Loucy (cell line): Measurements from ENCODE around the gene VPS37B.
A peak's percentile ranks its signal among the peaks of the same experiment; 100 is the strongest.

Experiments
- H2AFZ ChIP-seq: fragments of 200-600 bp; sonication (generic); 2 replicates; pipeline ENCODE4 v1.6.0; 2016; ENCODE audit warnings: antibody characterized with exemption, mild to moderate bottlenecking, low read length, moderate library complexity
- H3F3A ChIP-seq: fragments of 200-600 bp; 2 replicates; pipeline ENCODE4 v1.6.0; 2016; ENCODE audit warnings: antibody characterized with exemption, low read depth, mild to moderate bottlenecking
- H3K27me3 ChIP-seq: fragments of 200-600 bp; sonication (generic); 2 replicates; pipeline ENCODE4 v1.6.1; 2014; ENCODE audit warnings: low read length, mild to moderate bottlenecking; ENCODE audit not compliant: insufficient read depth, poor library complexity, severe bottlenecking
- H3K36me3 ChIP-seq: fragments of 200-600 bp; sonication (generic); 2 replicates; pipeline ENCODE4 v1.6.1; 2016; ENCODE audit warnings: low read length; ENCODE audit not compliant: insufficient read depth
- H3K4me1 ChIP-seq: fragments of 200-600 bp; sonication (generic); 2 replicates; pipeline ENCODE4 v1.5.1; 2014; ENCODE audit warnings: low read length, mild to moderate bottlenecking; ENCODE audit not compliant: insufficient read depth, poor library complexity, severe bottlenecking
- H3K4me2 ChIP-seq: fragments of 200-600 bp; sonication (generic); 2 replicates; pipeline ENCODE4 v1.6.0; 2014; ENCODE audit warnings: antibody characterized with exemption, low read length, low read depth, mild to moderate bottlenecking; ENCODE audit not compliant: poor library complexity, severe bottlenecking
- H3K4me3 ChIP-seq: fragments of 200-600 bp; sonication (generic); 2 replicates; pipeline ENCODE4 v1.5.1; 2014; ENCODE audit warnings: low read length, mild to moderate bottlenecking, mixed read lengths; ENCODE audit not compliant: poor library complexity, severe bottlenecking
- H3K79me2 ChIP-seq: fragments of 200-600 bp; sonication (generic); 2 replicates; pipeline ENCODE4 v1.6.1; 2014; ENCODE audit warnings: low read length; ENCODE audit not compliant: insufficient read depth
- H3K9ac ChIP-seq: fragments of 200-600 bp; sonication (generic); 2 replicates; pipeline ENCODE4 v1.6.0; 2014; ENCODE audit warnings: mild to moderate bottlenecking, low read depth, low read length, moderate library complexity; ENCODE audit not compliant: poor library complexity, severe bottlenecking
- H3K9me2 ChIP-seq: fragments of 200-600 bp; sonication (generic); replicated peaks from 2 replicates; pipeline ENCODE4 v1.6.1; 2016; ENCODE audit warnings: low read depth, low read length, mixed read lengths
- H3K9me3 ChIP-seq: fragments of 200-600 bp; sonication (generic); 2 replicates; pipeline ENCODE4 v1.6.1; 2014; ENCODE audit warnings: mild to moderate bottlenecking, antibody characterized with exemption, low read length, low read depth; ENCODE audit not compliant: insufficient read depth
- H4K20me1 ChIP-seq: fragments of 200-600 bp; sonication (generic); 2 replicates; pipeline ENCODE4 v1.6.0; 2014; ENCODE audit warnings: antibody characterized with exemption, low read length, mild to moderate bottlenecking; ENCODE audit not compliant: insufficient read depth, poor library complexity, severe bottlenecking
- EZH2phosphoT487 ChIP-seq: fragments of 200-600 bp; IDR thresholded peaks from 2 replicates; pipeline ENCODE4 v1.6.1; 2018; ENCODE audit warnings: antibody characterized with exemption, mild to moderate bottlenecking, moderate library complexity, borderline replicate concordance
- TF ChIP-seq, protein P1 (sequence below): fragments of 200-600 bp; sonication (generic); conservative IDR thresholded peaks from 2 replicates; pipeline ENCODE4 v1.5.1; 2014; ENCODE audit warnings: mild to moderate bottlenecking, antibody characterized with exemption, low read length

The VPS37B gene

DNA sequence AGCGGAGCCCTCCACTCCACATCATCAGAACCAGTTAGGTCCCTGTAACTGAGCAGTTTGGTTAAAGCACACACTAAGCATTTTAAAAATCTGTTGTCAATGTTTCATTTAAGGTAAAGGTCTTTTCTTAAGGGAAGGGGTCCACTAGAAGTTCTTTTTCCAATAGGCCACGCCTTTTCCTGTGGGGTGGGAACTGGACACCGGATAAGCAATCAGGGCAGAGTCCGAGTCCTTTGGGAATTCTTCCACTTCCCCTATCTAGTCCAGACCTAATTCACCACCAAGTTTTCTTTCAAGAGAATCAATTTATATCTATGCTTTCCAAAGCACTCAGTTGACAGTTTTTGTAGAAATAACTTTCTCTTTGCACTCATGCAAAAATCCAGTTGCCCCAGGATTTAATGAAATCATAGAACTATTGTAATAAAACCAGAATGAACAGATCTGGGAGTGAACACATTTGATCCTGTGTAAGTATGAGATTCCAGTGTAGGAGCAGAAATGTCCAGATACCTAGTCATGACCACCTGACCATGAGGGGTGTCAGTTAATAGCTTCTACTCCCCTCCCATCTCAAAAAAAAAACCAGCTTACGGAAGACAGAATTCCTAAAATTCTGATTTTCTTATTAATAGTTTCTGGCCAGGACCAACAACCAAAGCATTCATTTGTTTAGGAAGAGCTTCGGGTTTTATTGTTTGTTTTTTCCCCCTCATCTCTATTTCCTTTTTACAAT lies 11.7 kb downstream of the VPS37B start:
- Histone ChIP-seq H3K27me3 (no peaks in the 10 kb centered on the region), H3K9me2 (no peaks in the 10 kb centered on the region), H3K79me2 (peaks cover 98% of the 10 kb centered on the region), H4K20me1 (peaks cover 73% of the 10 kb centered on the region), H3K4me2 (no peak overlapping the region), H2AFZ (no peak overlapping the region), H3K9me3 (no peaks in the 10 kb centered on the region), H3K36me3 (peaks cover 4% of the 10 kb centered on the region; the same call in 1 of the 2 replicates), H3K9ac (no peak overlapping the region), H3F3A (no peaks in the 10 kb centered on the region), H3K4me3 (no peak overlapping the region), H3K4me1 (peaks cover 74% of the 10 kb centered on the region)
- no peak for TF ChIP-seq EZH2phosphoT487
- TF ChIP-seq, protein P1, sequence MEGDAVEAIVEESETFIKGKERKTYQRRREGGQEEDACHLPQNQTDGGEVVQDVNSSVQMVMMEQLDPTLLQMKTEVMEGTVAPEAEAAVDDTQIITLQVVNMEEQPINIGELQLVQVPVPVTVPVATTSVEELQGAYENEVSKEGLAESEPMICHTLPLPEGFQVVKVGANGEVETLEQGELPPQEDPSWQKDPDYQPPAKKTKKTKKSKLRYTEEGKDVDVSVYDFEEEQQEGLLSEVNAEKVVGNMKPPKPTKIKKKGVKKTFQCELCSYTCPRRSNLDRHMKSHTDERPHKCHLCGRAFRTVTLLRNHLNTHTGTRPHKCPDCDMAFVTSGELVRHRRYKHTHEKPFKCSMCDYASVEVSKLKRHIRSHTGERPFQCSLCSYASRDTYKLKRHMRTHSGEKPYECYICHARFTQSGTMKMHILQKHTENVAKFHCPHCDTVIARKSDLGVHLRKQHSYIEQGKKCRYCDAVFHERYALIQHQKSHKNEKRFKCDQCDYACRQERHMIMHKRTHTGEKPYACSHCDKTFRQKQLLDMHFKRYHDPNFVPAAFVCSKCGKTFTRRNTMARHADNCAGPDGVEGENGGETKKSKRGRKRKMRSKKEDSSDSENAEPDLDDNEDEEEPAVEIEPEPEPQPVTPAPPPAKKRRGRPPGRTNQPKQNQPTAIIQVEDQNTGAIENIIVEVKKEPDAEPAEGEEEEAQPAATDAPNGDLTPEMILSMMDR: no peak

DNA sequence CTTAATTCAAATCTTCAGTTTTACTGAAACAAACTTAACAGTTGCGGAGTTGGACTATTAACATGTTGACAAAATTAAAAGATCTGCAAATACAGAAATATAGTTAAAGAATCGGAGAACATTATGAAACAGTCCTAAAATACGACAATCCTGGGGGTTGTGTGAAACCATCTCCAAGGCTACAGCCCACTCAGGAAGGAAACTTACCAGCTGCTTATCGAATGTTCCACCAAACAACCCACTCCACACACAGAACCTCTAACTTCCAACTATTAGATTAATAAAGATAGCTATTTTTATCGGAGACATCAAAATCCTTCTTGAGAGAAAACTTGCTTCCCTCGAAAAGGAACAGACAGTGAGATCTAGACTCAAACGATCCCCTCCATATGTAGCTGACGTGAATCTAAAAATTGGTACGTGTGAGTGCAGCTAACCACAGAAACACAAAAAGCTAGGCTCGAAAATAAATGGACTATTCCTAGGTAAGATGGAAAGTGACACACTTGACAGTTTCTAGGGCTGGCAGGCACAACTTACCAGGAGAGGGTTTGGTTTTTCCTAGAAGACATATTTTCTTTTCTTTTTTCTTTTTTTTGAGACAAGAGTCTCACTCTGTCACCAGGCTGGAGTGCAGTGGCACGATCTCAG lies 12.9 kb downstream of the VPS37B start:
- Histone ChIP-seq H3K4me1 (peaks cover 62% of the 10 kb centered on the region), H3K79me2 (peaks cover 98% of the 10 kb centered on the region)
- no peak for TF ChIP-seq EZH2phosphoT487
- TF ChIP-seq, protein P1: no peak

DNA sequence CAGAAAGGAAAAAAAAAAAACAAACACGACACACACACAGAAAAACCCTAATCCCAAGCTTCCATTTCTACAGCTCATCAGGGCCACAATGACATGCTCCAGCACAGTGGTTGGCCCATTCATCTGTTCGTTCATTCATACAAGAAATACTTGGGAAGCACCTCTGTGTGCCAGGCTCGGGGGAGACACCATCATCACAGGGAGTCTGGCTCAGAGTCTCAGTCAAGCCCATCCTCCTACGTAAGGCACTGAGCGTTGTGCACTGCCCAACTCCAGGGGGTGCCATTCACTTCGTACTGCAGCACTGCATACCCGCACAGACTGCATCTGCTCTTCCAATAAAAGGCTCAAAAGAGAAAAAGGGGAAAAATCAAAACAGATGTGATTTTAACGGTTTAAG lies 15.3 kb downstream of the VPS37B start:
- H3K4me2 ChIP-seq: peak overlapping the region; percentile 28
- TF ChIP-seq, protein P1: peak; percentile 69
- no peak for TF ChIP-seq EZH2phosphoT487
- no peak overlapping the region for H2AFZ ChIP-seq
- H3K27me3 ChIP-seq: no peaks in the 10 kb centered on the region
- H3K79me2 ChIP-seq: peaks cover 98% of the 10 kb centered on the region
- no peak overlapping the region for H3K4me3 ChIP-seq
- no peak overlapping the region for H3K9ac ChIP-seq
- peaks cover 42% of the 10 kb centered on the region for H3K4me1 ChIP-seq
- H4K20me1 ChIP-seq: peaks cover 68% of the 10 kb centered on the region
- no peaks in the 10 kb centered on the region for H3K9me2 ChIP-seq
- H3K9me3 ChIP-seq: no peaks in the 10 kb centered on the region
- peaks cover 4% of the 10 kb centered on the region; the same call in 1 of the 2 replicates for H3K36me3 ChIP-seq
- no peaks in the 10 kb centered on the region for H3F3A ChIP-seq

More for the DNA sequence above, 12.9 kb downstream of the VPS37B start:
- Histone ChIP-seq H3K4me2 (peak overlapping the region; percentile 66), H3K4me3 (peak overlapping the region; percentile 44), H3K9me2 (no peaks in the 10 kb centered on the region), H3K27me3 (no peaks in the 10 kb centered on the region), H3K9me3 (no peaks in the 10 kb centered on the region), H3K9ac (peak overlapping the region; percentile 16), H3F3A (no peaks in the 10 kb centered on the region), H4K20me1 (peaks cover 67% of the 10 kb centered on the region), H3K36me3 (peaks cover 4% of the 10 kb centered on the region; the same call in 1 of the 2 replicates), H2AFZ (no peak overlapping the region)
